Breast epithelium (tissue), 4 donors: ENCODE results near the gene CCR3. TPM values are rescaled to one million over a fixed set of nuclear protein-coding genes. Genes with fewer than 3 reads are reported as not detected.

Source experiments
- DNase-seq, 2 donors: peaks; one replicate each; pipeline ENCODE4 v3.0.0-alpha.2; 2019; ENCODE audit warnings: low spot score in 2 of 2
- H3K27ac ChIP-seq, 2 donors: fragments of 200-600 bp; sonication (generic) in 1 of 2; one replicate each; pipeline ENCODE4 v1.5.1; 2016 to 2019; ENCODE audit warnings: mild to moderate bottlenecking in 1 of 2
- H3K27me3 ChIP-seq, 2 donors: fragments of 200-600 bp; sonication (generic) in 1 of 2; one replicate each; pipeline versions ENCODE4 v1.5.1 to v1.6.0; 2017 to 2019; ENCODE audit warnings: control low read depth in 1 of 2, mild to moderate bottlenecking in 1 of 2
- H3K36me3 ChIP-seq: fragments of 200-600 bp; one replicate; pipeline ENCODE4 v1.5.1; 2019
- H3K4me1 ChIP-seq, 2 donors: fragments of 200-600 bp; sonication (generic); one replicate each; pipeline ENCODE4 v1.5.1; 2016 to 2019; ENCODE audit warnings: control low read depth in 1 of 2
- H3K4me3 ChIP-seq, 3 donors: fragments of 200-600 bp; sonication (generic); 1 replicate in 2 of 3; 2 replicates in 1 of 3; pipeline ENCODE4 v1.5.1; 2016 to 2019; ENCODE audit warnings: mild to moderate bottlenecking in 3 of 3, moderate library complexity in 2 of 3
- H3K9me3 ChIP-seq, 2 donors: fragments of 200-600 bp; sonication (generic) in 1 of 2; one replicate each; pipeline ENCODE4 v1.5.1; 2016 to 2019; ENCODE audit warnings: control low read depth in 1 of 2
- CTCF ChIP-seq, 3 donors: fragments of 450-650 bp; IDR thresholded peaks; one replicate each; pipeline ENCODE4 v1.5.1; 2016 to 2017; ENCODE audit warnings: antibody characterized with exemption in 3 of 3, mild to moderate bottlenecking in 3 of 3, moderate library complexity in 3 of 3
- POLR2A ChIP-seq: fragments of 450-650 bp; IDR thresholded peaks from one replicate; pipeline ENCODE4 v1.6.1; 2016; ENCODE audit warnings: antibody characterized with exemption, mild to moderate bottlenecking, moderate library complexity
- POLR2AphosphoS5 ChIP-seq, 3 donors: sonication (generic); formaldehyde crosslinking; IDR thresholded peaks; one replicate each; pipeline ENCODE4 v1.6.1; 2017; ENCODE audit warnings: antibody characterized with exemption in 3 of 3
- intact Hi-C: fragments of 100-400 bp; cut with DNase I; formaldehyde crosslinking; loops from one replicate; pipeline ENCODE4 v1.15.1; 2023; ENCODE audit warnings: low total_unique reads
- total RNA-seq, 3 donors: library from RNA; depleted of rRNA; stranded (reverse); fragments of >200 nt; gene quantifications; one replicate each; pipeline ENCODE4 v1.1.0, GENCODE V29; 2016

CCR3 gene
- not detected for total RNA-seq

DNA sequence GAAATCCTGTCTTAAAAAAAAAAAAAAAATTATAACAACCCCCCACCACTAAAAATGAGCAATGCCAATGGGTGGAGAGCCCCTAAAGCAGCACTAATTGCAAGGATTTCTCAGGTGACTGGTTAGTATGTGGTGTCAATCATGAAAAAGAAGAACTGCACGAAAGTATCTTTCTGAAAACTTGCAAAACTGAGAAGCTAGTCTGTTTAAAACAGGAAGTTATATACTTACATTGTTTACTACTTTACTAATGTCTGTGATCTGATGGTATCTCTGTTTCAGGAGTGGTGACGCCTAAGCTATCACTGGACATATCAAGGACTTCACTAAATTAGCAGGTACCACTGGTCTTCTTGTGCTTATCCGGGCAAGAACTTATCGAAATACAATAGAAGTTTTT is at the start of gene CCR3:
TSS of gene CCR3 (plus strand) at position 341 of the 400 bp plus-strand sequence. CDS start 22,699 bp downstream, outside the sequence.
- TF ChIP-seq CTCF (IDR thresholded peaks at IDR 0.05) (no peak), POLR2AphosphoS5 (IDR thresholded peaks at IDR 0.05) (no peak), POLR2A (no peak)
- H3K4me3 ChIP-seq: no peak within 1 kb of the TSS
- H3K27me3 ChIP-seq: no peaks in the 10 kb centered on the region
- H3K27ac ChIP-seq: no peak within 1 kb of the TSS
- no peaks in the 10 kb centered on the region for H3K9me3 ChIP-seq
- intact Hi-C loops: no loop called here
- H3K4me1 ChIP-seq: no peaks in the 10 kb centered on the region
- no peaks in the 10 kb centered on the region for H3K36me3 ChIP-seq
- no peak for DNase-seq

- Histone ChIP-seq H3K4me3 (no peak overlapping the region), H3K27me3 (no peaks in the 10 kb centered on the region), H3K9me3 (peaks cover 11 to 27% of the 10 kb centered on the region in 2 donors), H3K27ac (no peak overlapping the region), H3K36me3 (no peaks in the 10 kb centered on the region), H3K4me1 (no peaks in the 10 kb centered on the region)
- no peak for DNase-seq
- TF ChIP-seq CTCF (IDR thresholded peaks at IDR 0.05) (no peak), POLR2A (no peak), POLR2AphosphoS5 (IDR thresholded peaks at IDR 0.05) (no peak)
- intact Hi-C loops: no loop called here
Measured at GRCh38 chr3:46192939-46193338, 49.3 kb upstream of the CCR3 start.

DNA sequence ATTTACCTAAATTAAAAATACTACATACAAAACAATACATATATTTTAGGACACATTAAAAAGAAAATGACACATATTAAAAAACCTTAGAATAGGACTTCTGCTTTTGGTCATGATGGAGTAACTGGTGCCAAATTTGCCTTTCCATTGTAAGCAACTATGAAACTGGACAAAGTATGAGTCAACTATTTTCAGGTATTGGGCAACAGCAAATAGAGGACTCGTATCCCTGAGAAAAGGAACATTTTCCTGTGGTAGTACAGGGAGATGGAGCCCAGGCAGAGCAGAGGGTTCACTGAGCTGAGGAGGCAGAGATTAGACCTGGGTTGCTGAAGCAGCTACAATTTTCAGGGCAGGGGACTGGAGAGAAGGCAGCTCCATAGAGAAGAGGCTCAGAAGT is 48.8 kb upstream of the CCR3 start:
- no peaks in the 10 kb centered on the region for H3K4me1 ChIP-seq
- DNase-seq: no peak
- H3K36me3 ChIP-seq: no peaks in the 10 kb centered on the region
- H3K9me3 ChIP-seq: peaks cover 11 to 27% of the 10 kb centered on the region in 2 donors
- H3K27me3 ChIP-seq: no peaks in the 10 kb centered on the region
- no peak for TF ChIP-seq POLR2A
- TF ChIP-seq CTCF (IDR thresholded peaks at IDR 0.05): no peak
- TF ChIP-seq POLR2AphosphoS5 (IDR thresholded peaks at IDR 0.05): no peak
- H3K27ac ChIP-seq: no peak overlapping the region
- intact Hi-C loops: no loop called here
- no peak overlapping the region for H3K4me3 ChIP-seq

DNA sequence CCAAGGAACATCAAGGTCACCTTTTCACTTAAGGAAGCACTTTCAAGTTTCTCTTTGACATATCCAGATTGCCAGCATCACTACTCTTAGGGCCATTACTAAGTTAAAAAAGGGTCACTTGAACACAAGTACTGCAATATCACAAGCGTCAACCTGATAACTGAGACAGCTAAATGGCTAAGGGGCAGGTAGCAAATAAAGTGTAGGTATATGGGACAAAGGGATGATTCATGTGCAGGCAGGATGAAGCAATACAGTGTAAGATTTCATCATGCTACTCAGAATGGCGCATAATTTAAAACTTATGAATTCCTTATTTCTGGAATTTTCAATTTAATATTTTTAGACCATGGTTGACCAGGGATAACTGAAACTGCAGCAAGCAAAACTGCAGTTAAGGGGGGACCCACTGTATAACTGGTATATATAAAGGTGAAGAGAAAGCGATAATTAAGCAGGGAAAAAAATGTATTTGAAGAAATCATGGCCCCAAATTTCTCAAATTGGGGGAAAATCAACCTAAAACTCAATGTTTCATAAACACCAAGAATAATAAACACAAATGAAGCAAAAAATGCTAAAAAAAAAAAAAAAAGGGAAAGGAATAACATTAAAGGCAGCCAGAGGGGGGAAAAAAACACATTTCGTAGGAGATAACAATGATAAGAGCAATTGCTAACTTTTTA is 47.2 kb upstream of the CCR3 start:
- no peak for DNase-seq
- no peak for TF ChIP-seq POLR2AphosphoS5 (IDR thresholded peaks at IDR 0.05)
- no peak for TF ChIP-seq POLR2A
- no peak for TF ChIP-seq CTCF (IDR thresholded peaks at IDR 0.05)
- Histone ChIP-seq H3K4me3 (no peak overlapping the region), H3K27ac (no peak overlapping the region), H3K27me3 (no peaks in the 10 kb centered on the region), H3K36me3 (no peaks in the 10 kb centered on the region), H3K9me3 (peaks cover 11 to 27% of the 10 kb centered on the region in 2 donors), H3K4me1 (no peaks in the 10 kb centered on the region)
- intact Hi-C loops: no loop called here

DNA sequence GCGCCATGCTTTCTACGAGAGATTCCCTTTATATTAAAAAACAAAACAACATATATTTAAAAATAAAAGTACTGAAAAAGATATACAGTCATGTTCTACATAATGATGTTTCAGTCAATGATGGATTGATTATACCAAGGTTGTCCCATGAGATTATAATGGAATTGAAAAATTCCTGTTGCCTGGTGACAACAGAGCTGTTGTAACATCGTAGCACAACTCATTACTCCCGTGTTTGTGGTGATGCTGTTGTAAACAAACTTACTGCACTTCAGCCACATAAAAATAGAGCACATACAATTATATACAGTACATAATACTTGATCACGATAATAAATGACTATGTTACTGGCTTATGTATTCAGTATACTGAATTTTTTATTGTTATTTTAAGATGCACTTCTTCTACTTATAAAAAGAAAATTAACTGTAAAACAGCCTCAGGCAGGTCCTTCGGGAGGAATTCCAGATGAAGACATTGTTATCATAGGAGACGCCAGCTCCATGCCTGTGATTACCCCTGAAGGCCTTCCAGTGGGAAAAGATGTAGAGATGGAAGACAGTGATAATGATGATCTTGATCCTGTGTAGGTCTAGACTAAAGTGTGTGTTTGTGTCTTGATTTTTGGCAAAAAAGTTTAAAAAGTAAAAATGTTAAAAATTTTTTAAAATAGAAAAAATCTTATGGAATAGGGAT is 45.9 kb upstream of the CCR3 start:
- intact Hi-C loops: no loop called here
- Histone ChIP-seq H3K4me3 (no peak overlapping the region), H3K4me1 (no peaks in the 10 kb centered on the region), H3K9me3 (peaks cover 11 to 27% of the 10 kb centered on the region in 2 donors), H3K36me3 (no peaks in the 10 kb centered on the region), H3K27me3 (no peaks in the 10 kb centered on the region), H3K27ac (no peak overlapping the region)
- TF ChIP-seq POLR2AphosphoS5 (IDR thresholded peaks at IDR 0.05): no peak
- TF ChIP-seq CTCF (IDR thresholded peaks at IDR 0.05): no peak
- no peak for TF ChIP-seq POLR2A
- DNase-seq: no peak
